ENCODE measurements around the gene NOP14. TPM values are rescaled to one million over a fixed set of nuclear protein-coding genes. Genes with fewer than 3 reads are reported as not detected.

NOP14 gene
- total RNA-seq, 4 donors from 2014 or later, result 8.6 to 43.0 (median 12.8) TPM

- Histone ChIP-seq H3K27ac (no peak overlapping the region), H3K9me3 (no peaks in the 10 kb centered on the region), H3K4me3 (no peak overlapping the region), H3K27me3 (no peaks in the 10 kb centered on the region), H3K4me1 (peaks cover 6 to 29% (median 20%) of the 10 kb centered on the region in 4 donors), H3K36me3 (peaks cover 0 to 30% (median 6%) of the 10 kb centered on the region in 4 donors)
- WGBS, 2 donors (ENCODE audit: low coverage in 1 of 2), result 97% methylated on average over 12 of the region's 12 CpGs; no CpG with 5 or more reads in 1 of the 2 donors
- intact Hi-C loops (cut with DNase I; ENCODE audit: low total_unique reads), result no loop called here
- no peak for DNase-seq
- TF ChIP-seq, protein P1, sequence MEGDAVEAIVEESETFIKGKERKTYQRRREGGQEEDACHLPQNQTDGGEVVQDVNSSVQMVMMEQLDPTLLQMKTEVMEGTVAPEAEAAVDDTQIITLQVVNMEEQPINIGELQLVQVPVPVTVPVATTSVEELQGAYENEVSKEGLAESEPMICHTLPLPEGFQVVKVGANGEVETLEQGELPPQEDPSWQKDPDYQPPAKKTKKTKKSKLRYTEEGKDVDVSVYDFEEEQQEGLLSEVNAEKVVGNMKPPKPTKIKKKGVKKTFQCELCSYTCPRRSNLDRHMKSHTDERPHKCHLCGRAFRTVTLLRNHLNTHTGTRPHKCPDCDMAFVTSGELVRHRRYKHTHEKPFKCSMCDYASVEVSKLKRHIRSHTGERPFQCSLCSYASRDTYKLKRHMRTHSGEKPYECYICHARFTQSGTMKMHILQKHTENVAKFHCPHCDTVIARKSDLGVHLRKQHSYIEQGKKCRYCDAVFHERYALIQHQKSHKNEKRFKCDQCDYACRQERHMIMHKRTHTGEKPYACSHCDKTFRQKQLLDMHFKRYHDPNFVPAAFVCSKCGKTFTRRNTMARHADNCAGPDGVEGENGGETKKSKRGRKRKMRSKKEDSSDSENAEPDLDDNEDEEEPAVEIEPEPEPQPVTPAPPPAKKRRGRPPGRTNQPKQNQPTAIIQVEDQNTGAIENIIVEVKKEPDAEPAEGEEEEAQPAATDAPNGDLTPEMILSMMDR (IDR thresholded peaks at IDR 0.05), result no peak
- TF ChIP-seq EP300 (IDR thresholded peaks at IDR 0.05; ENCODE audit: low read depth), result no peak
- TF ChIP-seq POLR2AphosphoS5 (IDR thresholded peaks at IDR 0.05), result no peak
- TF ChIP-seq POLR2A (IDR thresholded peaks at IDR 0.05), result no peak
- in situ Hi-C loops (cut with MboI; ENCODE audit: low pct_ligation_motif_present in 1 of 4, low pct_unique_long_range_greater_than_20kb in 1 of 4, low sequenced_read_pairs in 3 of 4), result loop anchor here in 2 of 4 donors (25.0 kb wide), 1 partner anchor 165 kb away; the partner anchor contains the start of gene TNIP2 (in 2 of the 2)
Observed at GRCh38 chr4:2927696-2928075, 35.5 kb downstream of the NOP14 start.

- Histone ChIP-seq H3K9me3 (no peaks in the 10 kb centered on the region), H3K36me3 (peaks cover 0 to 35% (median 6%) of the 10 kb centered on the region in 4 donors), H3K27ac (no peak overlapping the region), H3K4me3 (no peak overlapping the region), H3K4me1 (peaks cover 6 to 30% (median 20%) of the 10 kb centered on the region in 4 donors), H3K27me3 (no peaks in the 10 kb centered on the region)
- intact Hi-C loops (cut with DNase I; ENCODE audit: low total_unique reads) (no loop called here), in situ Hi-C loops (cut with MboI; ENCODE audit: low pct_ligation_motif_present in 1 of 4, low pct_unique_long_range_greater_than_20kb in 1 of 4, low sequenced_read_pairs in 3 of 4) (loop anchor here in 2 of 4 donors (25.0 kb wide), 1 partner anchor 165 kb away; the partner anchor contains the start of gene TNIP2 (in 2 of the 2))
- 94% methylated on average over 5 to 18 of the region's 18 CpGs for WGBS, 2 donors (ENCODE audit: low coverage in 1 of 2)
- DNase-seq, result no peak
- TF ChIP-seq POLR2AphosphoS5 (IDR thresholded peaks at IDR 0.05) (no peak), EP300 (IDR thresholded peaks at IDR 0.05; ENCODE audit: low read depth) (no peak), POLR2A (IDR thresholded peaks at IDR 0.05) (no peak)
- TF ChIP-seq, protein P1 (IDR thresholded peaks at IDR 0.05), result no peak
Observed at GRCh38 chr4:2927016-2927695, 36.0 kb downstream of the NOP14 start.

GRCh38 chr4:2925931-2926860 is 37.0 kb downstream of the NOP14 start:
- intact Hi-C loops (cut with DNase I; ENCODE audit: low total_unique reads), result no loop called here
- 88 to 92% methylated on average over 15 to 41 of the region's 41 CpGs for WGBS, 2 donors (ENCODE audit: low coverage in 1 of 2)
- Histone ChIP-seq H3K9me3 (no peaks in the 10 kb centered on the region), H3K4me3 (no peak overlapping the region), H3K4me1 (peaks cover 6 to 26% (median 13%) of the 10 kb centered on the region in 4 donors), H3K27me3 (no peaks in the 10 kb centered on the region), H3K27ac (no peak overlapping the region), H3K36me3 (peaks cover 0 to 36% (median 6%) of the 10 kb centered on the region in 4 donors)
- in situ Hi-C loops (cut with MboI; ENCODE audit: low pct_ligation_motif_present in 1 of 4, low pct_unique_long_range_greater_than_20kb in 1 of 4, low sequenced_read_pairs in 3 of 4), result loop anchor here in 2 of 4 donors (25.0 kb wide), 1 partner anchor 164 kb away; the partner anchor contains the start of gene TNIP2 (in 2 of the 2)
- TF ChIP-seq POLR2AphosphoS5 (IDR thresholded peaks at IDR 0.05), result no peak
- TF ChIP-seq EP300 (IDR thresholded peaks at IDR 0.05; ENCODE audit: low read depth), result no peak
- TF ChIP-seq, protein P1 (IDR thresholded peaks at IDR 0.05), result no peak
- TF ChIP-seq POLR2A (IDR thresholded peaks at IDR 0.05), result no peak
- no peak for DNase-seq

- WGBS, 2 donors (ENCODE audit: low coverage in 1 of 2), result 88 to 100% methylated on average over 1 to 5 of the region's 5 CpGs
- intact Hi-C loops (cut with DNase I; ENCODE audit: low total_unique reads), result no loop called here
Observed at GRCh38 chr4:2925496-2925895, 37.7 kb downstream of the NOP14 start.

More at GRCh38 chr4:2925496-2925895, 37.7 kb downstream of the NOP14 start:
- Histone ChIP-seq H3K27me3 (no peaks in the 10 kb centered on the region), H3K27ac (no peak overlapping the region), H3K4me1 (peaks cover 6 to 19% (median 9%) of the 10 kb centered on the region in 4 donors), H3K36me3 (peaks cover 0 to 36% (median 6%) of the 10 kb centered on the region in 4 donors), H3K9me3 (no peaks in the 10 kb centered on the region), H3K4me3 (no peak overlapping the region)
- in situ Hi-C loops (cut with MboI; ENCODE audit: low pct_ligation_motif_present in 1 of 4, low pct_unique_long_range_greater_than_20kb in 1 of 4, low sequenced_read_pairs in 3 of 4), result loop anchor here in 2 of 4 donors (25.0 kb wide), 1 partner anchor 163 kb away; the partner anchor contains the start of gene TNIP2 (in 2 of the 2)
- no peak for DNase-seq
- TF ChIP-seq EP300 (IDR thresholded peaks at IDR 0.05; ENCODE audit: low read depth), result no peak
- no peak for TF ChIP-seq POLR2A (IDR thresholded peaks at IDR 0.05)
- TF ChIP-seq, protein P1 (IDR thresholded peaks at IDR 0.05), result no peak
- TF ChIP-seq POLR2AphosphoS5 (IDR thresholded peaks at IDR 0.05), result no peak

Data from transverse colon (tissue), 4 donors.